AG04449 (cell line): ENCODE data around the gene BIVM.

ENCODE experiments used
- CTCF ChIA-PET: fragments of 350-600 bp; formaldehyde crosslinking; extraction: SDS; loops from one replicate; lab custom pipeline; 2021; ENCODE audit warnings: antibody characterized with exemption; lab: Yijun Ruan, JAX
- POLR2A ChIA-PET: fragments of 400-600, 350-600 bp; formaldehyde crosslinking; extraction: SDS; loops from one replicate; lab custom pipeline; 2020; ENCODE audit warnings: antibody characterized with exemption, inconsistent platforms; lab: Yijun Ruan, JAX
- DNase-seq: peaks from one replicate; pipeline ENCODE4 v3.0.0-alpha.2; 2010; ENCODE audit warnings: low read depth, low spot score
- H3K4me3 ChIP-seq: 2 replicates; pipeline ENCODE4 v1.5.1; 2011; ENCODE audit warnings: low read depth, mild to moderate bottlenecking, control low read depth, low read length
- CTCF ChIP-seq: IDR thresholded peaks from one replicate; pipeline ENCODE4 v1.5.1; 2011; ENCODE audit warnings: mild to moderate bottlenecking, moderate library complexity, low read length, control low read depth, inconsistent platforms; ENCODE audit not compliant: insufficient read depth; ENCODE audit errors: missing control alignments

BIVM gene

GRCh38 chr13:102793611-102794355 is 5.1 kb upstream of the BIVM start:
- DNase-seq = no peak
- H3K4me3 ChIP-seq = no peak overlapping the region
- ChIA-PET CTCF (no interaction called here), POLR2A (no interaction called here)
- no peak for TF ChIP-seq CTCF

DNA sequence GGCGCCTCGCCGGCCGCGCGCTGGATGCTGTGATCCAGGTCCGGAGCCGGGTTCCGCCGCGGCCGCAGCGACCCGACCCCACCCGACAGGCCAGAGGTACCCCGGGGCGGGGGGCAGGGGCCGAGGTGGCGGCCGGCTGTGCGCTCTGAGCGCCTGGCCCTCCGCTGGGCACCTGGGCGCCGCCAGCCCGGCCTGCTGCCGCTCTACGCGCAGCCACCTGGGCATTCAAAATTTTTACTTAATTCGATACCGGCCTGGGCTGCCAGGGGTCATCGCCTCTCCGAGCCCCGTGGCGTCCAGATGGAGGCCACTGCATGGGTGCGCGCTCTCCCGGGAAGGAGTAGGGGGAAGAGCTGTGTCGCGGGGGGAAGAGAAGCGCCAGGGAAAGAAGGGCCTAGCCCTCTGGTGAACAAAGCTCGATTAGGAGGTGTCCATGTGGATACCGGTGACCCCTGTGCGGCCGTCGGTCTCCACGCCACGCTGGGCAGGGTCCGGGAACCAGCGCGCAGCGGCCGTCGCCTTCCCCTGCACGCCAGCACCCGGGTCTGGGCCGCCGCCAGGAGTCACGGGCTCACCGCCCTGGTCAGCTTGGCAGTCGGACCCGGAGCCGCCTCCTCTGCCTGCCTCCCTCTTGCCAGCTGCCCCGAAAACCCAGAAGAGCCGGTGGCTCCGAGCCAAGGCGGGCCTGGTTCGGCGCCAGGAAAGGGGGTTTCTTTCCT is 666 bp downstream of the BIVM start:
- peak overlapping the region; percentile 89 for H3K4me3 ChIP-seq
- DNase-seq = no peak
- CTCF ChIA-PET = interaction anchor here (0.7 to 6.2 kb wide), 29 partner anchors 9 to 219 kb away, joined by 3 to 61 read pairs (median 5); partner anchors contain the start of genes ERCC5 and TEX30
- TF ChIP-seq CTCF = no peak
- POLR2A ChIA-PET = interaction anchor here (1.7 kb wide), 1 partner anchor 27 kb away, joined by 5 read pairs; no protein-coding TSS in a partner anchor

DNA sequence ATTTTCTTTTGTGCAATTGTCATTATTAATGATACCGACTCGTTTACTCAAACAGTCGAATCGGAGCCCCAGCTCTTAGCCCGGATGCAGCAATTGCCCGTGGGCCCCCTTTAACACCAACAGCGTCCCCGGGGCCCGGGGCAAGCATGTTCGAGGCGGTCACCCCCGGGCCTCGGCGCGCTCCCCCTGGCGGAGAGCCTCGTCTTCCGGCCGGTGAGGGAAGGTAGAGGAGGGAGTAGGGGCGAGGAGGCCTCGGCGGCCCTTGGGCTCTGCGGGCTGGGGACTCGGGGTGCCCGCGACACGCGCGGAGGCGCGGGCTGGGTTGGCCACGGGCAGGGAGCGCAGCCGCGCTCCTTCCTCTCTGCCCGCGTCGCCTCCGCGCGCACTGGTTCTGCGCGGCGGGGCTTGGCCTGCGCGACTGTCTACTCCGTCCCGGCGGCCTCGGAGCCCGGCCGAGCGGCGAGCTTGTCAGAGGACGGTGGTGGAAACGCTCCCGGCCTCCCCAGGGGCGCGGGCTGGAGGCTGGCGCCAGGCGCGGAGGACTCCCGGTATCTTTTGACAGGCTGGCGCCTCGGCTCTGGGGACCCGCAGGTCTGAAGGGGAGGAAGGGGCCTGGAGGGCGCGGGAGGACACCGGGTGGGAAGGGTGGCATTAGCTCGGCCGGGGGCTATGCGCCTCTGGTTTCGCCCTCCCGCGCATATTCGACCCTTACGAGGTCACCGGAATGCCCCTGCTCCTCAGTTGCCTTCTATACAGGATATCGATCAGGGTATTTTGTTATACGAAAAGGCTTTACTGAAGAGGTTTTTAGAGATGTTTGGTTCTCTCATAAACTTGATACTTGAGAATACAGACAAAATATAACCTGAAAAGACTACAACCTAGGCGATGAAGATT is 1.5 kb downstream of the BIVM start:
- no peak for DNase-seq
- POLR2A ChIA-PET = interaction anchor here (0.5 to 1.7 kb wide), 2 partner anchors 26 kb away, joined by 3 to 5 read pairs; no protein-coding TSS in a partner anchor
- TF ChIP-seq CTCF = peak; percentile 94
- H3K4me3 ChIP-seq = peak overlapping the region; percentile 89
- CTCF ChIA-PET = interaction anchor here (0.7 to 6.2 kb wide), 29 partner anchors 8 to 220 kb away, joined by 3 to 61 read pairs (median 5); partner anchors contain the start of genes ERCC5 and TEX30

DNA sequence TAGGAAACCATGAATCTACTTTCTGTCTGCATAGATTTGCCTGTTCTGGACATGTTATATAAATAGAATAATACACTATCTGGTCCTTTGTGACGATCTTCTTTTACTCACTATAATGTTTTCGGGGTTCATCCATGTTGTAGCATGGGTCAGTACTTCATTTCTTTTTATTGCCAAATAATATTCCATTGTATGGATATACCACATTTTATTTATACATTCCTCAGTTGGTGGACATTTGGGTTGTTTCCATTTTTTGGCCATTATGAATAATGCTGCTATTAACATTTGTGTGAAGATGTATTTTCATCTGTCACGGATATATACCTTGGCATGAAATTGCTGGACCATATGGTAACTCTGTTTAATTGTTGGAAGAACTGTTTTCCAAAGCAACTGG is 6.8 kb downstream of the BIVM start:
- no peak for TF ChIP-seq CTCF
- H3K4me3 ChIP-seq = no peak overlapping the region
- no peak for DNase-seq
- POLR2A ChIA-PET = no interaction called here
- CTCF ChIA-PET = no interaction called here

DNA sequence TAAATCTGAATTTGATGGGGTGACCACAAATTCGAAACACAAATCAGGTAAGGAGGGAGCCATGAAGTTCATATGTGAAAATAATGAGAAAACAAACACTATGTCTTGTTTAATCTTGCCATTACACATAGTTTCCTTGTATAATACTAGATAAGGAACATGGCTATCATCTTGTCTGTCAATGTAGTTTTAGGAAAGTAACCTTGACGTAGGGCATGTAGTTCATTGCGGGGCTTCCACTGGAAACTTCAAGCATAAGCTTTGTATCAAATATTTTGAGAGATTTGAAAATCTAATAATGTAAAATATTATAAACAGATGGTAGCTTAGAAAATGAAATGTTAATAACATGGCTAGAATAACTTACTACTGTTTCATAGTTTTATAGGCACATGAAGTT is 8.8 kb downstream of the BIVM start:
- POLR2A ChIA-PET = no interaction called here
- H3K4me3 ChIP-seq = no peak overlapping the region
- TF ChIP-seq CTCF = no peak
- CTCF ChIA-PET = interaction anchor here (0.7 kb wide), 1 partner anchor 83 kb away, joined by 3 read pairs; no protein-coding TSS in a partner anchor
- DNase-seq = no peak
